Muscle of back (tissue), 13 donors: ENCODE results near the gene CMTM4. TPM values are rescaled to one million over a fixed set of nuclear protein-coding genes. Genes with fewer than 3 reads are reported as not detected.
A peak's percentile ranks its signal among the peaks of the same experiment; 100 is the strongest.

Experiments used
- DNase-seq, 3 donors: peaks; one replicate each; pipeline versions ENCODE4 v3.0.0 to v3.0.0-alpha.2; 2013
- long read RNA-seq, 9 donors: transcript quantifications; one replicate each; lab custom pipeline, GENCODE V29; 2026
- polyA plus RNA-seq, 10 donors: library from polyadenylated mRNA; unstranded; fragments of 120-200 nt; gene quantifications; one replicate each; pipeline ENCODE4 v1.2.1, GENCODE V29; 2013; ENCODE audit not compliant: insufficient read length in 10 of 10

CMTM4 gene
- polyA plus RNA-seq, result 10 to 100 TPM in 6 of 10 donors, 1 to 10 TPM in 4; 8.5 to 15.5 (median 10.8) TPM
- long read RNA-seq, donor 1, full-length matches to known transcripts, result 6 of 6 reads
- long read RNA-seq, donor 1, partial matches to known transcripts, result 0 of 6 reads
- long read RNA-seq, donor 1, other reads (novel, unspliced or antisense), result 0 of 6 reads
- long read RNA-seq, donor 2, full-length matches to known transcripts, result 4 of 4 reads
- long read RNA-seq, donor 2, partial matches to known transcripts, result 0 of 4 reads
- long read RNA-seq, donor 2, other reads (novel, unspliced or antisense), result 0 of 4 reads
- long read RNA-seq, donor 3, result 0 reads
- long read RNA-seq, donor 4, full-length matches to known transcripts, result 6 of 6 reads
- long read RNA-seq, donor 4, partial matches to known transcripts, result 0 of 6 reads
- long read RNA-seq, donor 4, other reads (novel, unspliced or antisense), result 0 of 6 reads
- long read RNA-seq, donor 5, full-length matches to known transcripts, result 8 of 8 reads
- long read RNA-seq, donor 5, partial matches to known transcripts, result 0 of 8 reads
- long read RNA-seq, donor 5, other reads (novel, unspliced or antisense), result 0 of 8 reads
- long read RNA-seq, donor 6, full-length matches to known transcripts, result 3 of 3 reads
- long read RNA-seq, donor 6, partial matches to known transcripts, result 0 of 3 reads
- long read RNA-seq, donor 6, other reads (novel, unspliced or antisense), result 0 of 3 reads
- long read RNA-seq, donor 7, full-length matches to known transcripts, result 2 of 2 reads
- long read RNA-seq, donor 7, partial matches to known transcripts, result 0 of 2 reads
- long read RNA-seq, donor 7, other reads (novel, unspliced or antisense), result 0 of 2 reads
- long read RNA-seq, donor 8, full-length matches to known transcripts, result 4 of 4 reads
- long read RNA-seq, donor 8, partial matches to known transcripts, result 0 of 4 reads
- long read RNA-seq, donor 8, other reads (novel, unspliced or antisense), result 0 of 4 reads
- long read RNA-seq, donor 9, full-length matches to known transcripts, result 2 of 2 reads
- long read RNA-seq, donor 9, partial matches to known transcripts, result 0 of 2 reads
- long read RNA-seq, donor 9, other reads (novel, unspliced or antisense), result 0 of 2 reads

GRCh38 chr16:66696669-66697630 lies at the start of gene CMTM4:
TSS of gene CMTM4 (minus strand) at chr16:66696743. CDS start at chr16:66696525, 218 bp downstream.
- peak; percentile 85 to 93 (median 90) for DNase-seq

- DNase-seq, result no peak
These were observed 49.5 kb upstream of the CMTM4 start for GRCh38 chr16:66746048-66746447.

GRCh38 chr16:66741950-66742808 lies 45.6 kb upstream of the CMTM4 start:
- peak in 2 of 3 donors; percentile 78 to 88 for DNase-seq

- DNase-seq, result peak; percentile 87 to 96 (median 94)
These were observed 44.8 kb upstream of the CMTM4 start for GRCh38 chr16:66741169-66741900.

DNA sequence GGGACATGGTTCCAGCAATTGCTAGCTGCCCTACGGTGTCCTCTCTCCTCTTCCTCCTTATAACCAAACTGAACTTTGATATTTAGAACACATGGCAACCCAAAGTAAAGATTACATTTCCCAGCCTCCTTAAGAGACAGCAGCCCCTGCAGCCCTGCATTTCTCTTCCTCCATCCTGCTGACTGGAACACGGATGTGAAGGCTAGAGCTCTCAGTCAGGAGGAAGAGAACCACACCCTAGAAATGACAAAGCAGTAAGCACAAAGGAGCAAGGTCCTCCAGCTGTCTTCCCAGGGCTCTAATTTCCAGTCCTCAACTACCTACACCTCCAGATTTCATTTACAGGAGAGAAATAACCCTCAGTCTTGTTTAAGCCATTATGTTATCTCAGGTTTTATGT lies 44.0 kb upstream of the CMTM4 start:
- DNase-seq, result peak in 2 of 3 donors; percentile 10 to 41

DNA sequence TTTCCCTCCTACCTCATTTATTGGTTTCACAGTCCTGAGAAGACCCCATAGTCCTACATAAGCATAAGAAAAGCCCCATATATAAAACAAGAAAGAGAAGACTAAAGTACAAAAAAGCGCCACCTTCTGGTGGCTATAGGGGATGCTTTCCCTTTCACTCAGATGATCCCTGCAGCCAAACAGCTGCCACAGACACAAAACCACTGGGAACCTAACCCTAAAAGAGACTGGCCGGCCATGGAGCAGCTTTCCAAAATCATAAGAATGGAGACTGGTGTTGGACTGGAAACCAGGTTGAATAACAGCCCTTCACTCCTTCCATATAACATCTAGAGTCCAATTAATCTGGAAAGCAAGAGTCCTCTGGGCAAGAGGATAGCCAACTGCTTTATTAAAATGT lies 43.5 kb upstream of the CMTM4 start:
- peak in 2 of 3 donors; percentile 21 to 46 for DNase-seq

DNA sequence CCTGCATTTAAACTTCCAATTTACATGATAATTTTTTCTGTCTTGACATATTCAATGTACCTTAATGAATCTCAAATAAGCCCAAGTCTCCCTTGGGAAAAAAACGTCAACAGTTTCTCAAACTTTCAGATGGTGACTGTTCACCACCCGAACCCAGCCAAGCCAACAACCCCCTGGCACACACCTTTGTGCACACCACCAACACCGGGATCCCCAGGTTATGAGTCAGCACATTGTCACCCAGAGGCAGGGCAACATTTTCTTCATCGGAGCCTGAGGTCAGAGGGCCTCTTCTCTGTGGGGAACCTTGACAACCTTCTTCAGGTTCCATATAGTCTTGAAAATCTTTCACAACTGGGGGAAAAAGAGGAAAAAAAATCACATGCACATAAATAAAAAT lies 39.3 kb upstream of the CMTM4 start:
- no peak for DNase-seq

DNA sequence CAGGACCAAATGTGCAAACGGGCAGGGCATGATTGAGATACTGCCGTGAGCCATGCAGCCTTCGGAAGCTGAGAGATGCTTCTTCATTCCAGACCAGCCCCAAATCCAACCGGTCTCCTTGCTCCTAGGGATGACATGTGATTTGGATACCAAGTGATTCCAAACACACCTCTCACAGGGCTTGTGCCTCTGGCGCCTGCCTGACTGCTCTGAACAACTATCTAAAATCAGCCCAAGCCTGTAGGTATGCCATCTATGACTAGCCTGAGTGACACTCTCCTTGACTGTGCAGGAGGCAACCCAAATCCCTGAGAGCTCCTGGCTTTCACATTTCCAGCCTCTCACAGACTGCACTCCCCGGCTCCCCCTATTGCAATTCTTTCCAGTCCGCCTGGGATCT lies 34.6 kb upstream of the CMTM4 start:
- no peak for DNase-seq

DNA sequence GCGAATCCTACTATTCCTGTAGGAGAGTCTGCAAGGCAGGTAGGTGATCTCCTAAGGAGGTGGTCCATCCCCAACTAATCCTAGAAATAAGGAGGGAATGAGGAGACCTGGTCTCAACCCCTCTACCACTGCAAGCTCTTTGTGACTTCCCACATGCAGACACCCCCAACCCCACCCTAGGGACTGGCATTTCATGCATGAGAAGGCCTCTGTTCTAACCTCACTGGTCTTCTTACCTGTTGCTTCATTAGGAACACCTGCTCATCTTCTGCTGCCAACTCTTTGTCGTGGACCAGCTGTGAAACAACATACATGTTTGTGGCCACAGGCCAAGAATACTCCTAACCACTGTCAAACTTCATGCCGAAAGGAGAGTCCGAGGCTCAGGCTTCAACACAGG lies 32.3 kb upstream of the CMTM4 start:
- peak in 1 of 3 donors; percentile 11 for DNase-seq

DNA sequence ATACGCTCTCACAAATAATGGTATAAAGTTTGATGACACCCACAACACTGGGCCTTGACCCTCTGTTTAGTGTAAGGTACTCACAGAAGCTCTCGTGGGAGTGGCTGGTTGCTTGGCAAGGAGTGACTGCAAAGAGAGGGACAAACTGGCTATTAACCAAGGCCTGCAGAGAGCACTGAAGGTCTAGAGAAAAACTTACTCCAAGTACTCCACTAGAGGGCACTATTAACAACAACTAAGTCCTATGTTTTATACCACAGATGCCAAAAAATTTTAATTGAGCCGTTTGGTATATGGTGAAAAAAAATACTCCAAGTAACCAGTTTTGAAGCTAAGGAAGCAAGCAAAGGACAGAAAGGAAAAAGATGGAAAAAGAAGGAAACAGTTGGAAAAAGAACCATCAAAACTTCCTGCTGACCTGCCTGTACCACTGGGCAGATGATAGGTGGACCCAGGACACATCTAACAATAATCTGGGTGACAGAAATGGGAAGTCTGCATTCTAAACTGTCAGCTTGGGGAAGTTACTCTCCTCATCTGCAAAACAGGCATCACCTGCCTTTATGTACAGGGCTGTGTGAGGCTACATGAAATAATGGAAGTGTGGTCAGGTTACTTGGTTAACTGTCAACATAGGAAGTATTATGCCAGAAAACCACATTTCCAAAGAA lies 31.7 kb upstream of the CMTM4 start:
- peak; percentile 43 to 79 (median 58) for DNase-seq

DNA sequence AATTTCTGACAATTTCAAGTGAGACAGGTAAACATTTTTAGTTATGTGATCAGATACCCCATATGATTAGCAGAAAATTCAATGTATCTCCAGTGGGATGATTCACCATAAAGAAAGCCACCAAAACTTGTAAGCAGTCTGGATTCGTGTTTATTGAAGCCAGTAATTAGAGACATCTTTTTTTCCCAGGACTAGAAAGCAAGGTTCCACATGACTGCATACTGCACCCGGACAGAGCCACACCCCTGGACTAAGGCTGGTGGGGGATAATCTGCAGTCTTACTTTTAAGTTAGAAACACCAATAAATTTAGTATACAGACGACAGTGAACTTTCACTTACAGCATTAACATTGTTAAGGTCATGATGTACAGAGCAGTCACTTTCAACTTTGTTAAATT lies 24.2 kb upstream of the CMTM4 start:
- no peak for DNase-seq

DNA sequence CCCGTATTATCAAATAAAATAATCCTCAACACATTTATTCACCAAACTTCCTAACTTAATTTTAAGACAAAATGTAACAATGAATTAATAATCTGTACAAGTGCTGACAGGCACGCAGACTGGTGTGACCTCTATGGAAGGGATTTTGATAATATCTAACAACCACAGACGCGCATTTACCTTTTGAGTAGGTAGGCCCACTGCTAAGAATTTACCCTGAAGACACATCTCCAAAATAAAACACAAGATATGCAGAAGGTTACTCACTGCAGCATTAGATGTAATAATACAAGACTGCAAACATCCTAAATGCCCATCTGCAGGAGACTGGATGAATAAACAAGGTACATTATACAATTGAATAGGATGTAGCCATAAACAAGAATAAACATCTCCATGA lies 22.7 kb upstream of the CMTM4 start:
- DNase-seq, result no peak

- DNase-seq, result no peak
These were observed 21.2 kb upstream of the CMTM4 start for GRCh38 chr16:66717776-66718175.

DNA sequence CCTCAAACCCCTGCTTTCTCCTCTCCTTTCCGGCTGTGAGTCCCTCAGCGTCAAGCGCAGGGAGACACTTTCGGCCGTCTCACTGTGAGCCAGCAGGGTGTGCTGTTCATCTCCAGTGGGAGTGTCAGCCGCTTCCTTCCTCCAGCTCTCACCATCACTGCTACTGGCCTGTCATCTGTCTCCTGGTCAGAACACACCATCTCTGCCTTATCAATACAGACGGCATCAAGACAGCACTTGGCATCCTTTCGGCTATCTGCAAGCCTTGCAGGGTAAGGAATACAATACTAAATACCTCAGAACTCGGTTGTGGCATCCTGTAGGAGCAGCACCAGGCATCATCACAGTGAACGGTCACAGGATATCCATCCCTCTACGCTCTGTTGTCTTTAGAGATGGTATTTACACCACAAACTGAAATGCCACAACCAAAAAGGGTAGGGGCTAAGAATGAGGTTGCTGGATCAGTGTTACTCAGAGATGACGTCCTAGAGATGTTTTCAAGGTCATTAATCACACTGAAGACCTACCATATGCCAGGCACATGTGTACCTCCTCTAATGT lies 20.7 kb upstream of the CMTM4 start:
- DNase-seq, result peak in 1 of 3 donors; percentile 61

DNA sequence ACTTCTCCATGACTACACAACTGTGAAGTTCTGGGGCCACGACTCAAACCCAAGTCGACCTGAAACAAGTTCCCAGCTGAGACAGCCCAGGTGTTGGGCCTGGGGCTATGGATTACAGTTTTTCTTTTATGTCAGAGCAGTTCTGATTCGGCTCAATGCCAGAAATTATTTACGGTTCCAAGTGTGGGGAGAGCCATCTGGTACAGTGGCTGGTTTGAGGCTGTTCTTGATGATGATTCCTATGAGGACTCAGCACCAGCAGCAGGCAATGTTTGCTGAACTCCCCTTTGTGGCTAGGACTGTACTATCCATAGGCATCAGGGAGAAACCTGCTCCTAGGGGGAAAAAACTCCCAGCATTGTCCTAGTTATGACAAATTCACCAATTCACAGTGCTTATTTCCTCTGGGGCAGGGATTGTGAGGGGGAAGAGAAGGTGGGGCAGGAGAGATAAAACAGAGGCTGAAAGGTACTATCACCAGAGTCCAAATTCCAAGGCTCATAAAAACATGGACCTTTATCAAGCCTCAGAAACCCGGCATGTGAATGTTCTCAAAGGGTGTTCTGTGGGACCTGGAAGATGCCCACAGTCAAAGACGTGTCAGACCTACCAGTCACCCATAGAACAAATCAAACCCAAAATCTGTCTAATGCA lies 18.2 kb upstream of the CMTM4 start:
- DNase-seq, result no peak

DNA sequence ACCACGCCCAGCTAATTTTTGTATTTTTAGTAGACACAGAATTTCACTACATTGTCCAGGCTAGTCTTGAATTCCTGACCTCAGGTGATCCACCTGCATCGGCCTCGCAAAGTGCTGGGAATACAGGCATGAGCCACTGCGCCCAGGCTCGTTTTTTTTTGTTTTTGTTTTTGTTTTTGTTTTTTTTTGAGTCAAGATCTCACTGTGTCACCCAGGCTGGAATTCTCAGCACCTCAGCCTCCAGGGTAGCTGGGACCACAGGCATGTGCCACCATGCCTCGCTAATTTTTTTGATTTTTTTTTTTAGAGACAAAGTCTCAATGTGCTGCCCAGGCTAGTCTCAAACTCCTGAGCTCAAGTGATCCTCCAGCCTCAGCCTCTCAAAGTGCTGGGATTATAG lies 17.5 kb upstream of the CMTM4 start:
- no peak for DNase-seq

- no peak for DNase-seq
These were observed 16.5 kb upstream of the CMTM4 start for GRCh38 chr16:66713076-66713475.

DNA sequence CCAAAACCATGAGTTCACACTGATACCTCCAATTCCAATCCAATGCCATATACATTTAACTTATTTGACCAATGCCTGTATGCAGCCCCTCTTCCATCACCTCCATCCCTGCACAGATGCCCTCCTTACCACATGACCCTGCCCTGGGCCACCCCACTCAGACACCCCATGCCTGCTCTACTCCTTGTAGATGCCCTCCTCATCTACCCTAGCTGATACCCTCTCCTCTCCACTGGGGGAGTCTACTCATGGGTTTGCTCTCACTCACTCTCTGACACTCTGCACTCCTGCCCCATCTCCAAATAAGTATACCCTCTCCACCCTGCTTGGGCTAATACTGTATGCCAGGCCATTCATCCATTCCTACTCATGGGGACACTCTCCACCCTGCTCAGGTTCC lies 16.0 kb upstream of the CMTM4 start:
- DNase-seq, result no peak
